Measurements from ENCODE around the gene RAI1. TPM values are rescaled to one million over a fixed set of nuclear protein-coding genes. Genes with fewer than 3 reads are reported as not detected.

Gene RAI1
- total and polyA plus RNA-seq, 2 of the 8 experiments (the other 6 are each of a cell fraction or from before 2014, with no cell fraction given) = 0.39 to 1.2 TPM

- TF ChIP-seq SUZ12 (IDR thresholded peaks at IDR 0.05; ENCODE audit: low read length) = peak; percentile 88
- TF ChIP-seq USF2 (IDR thresholded peaks at IDR 0.05; ENCODE audit: low read length) = no peak
- TF ChIP-seq POU5F1 (IDR thresholded peaks at IDR 0.05; ENCODE audit: low read depth, low read length) = no peak
These were observed 1.1 kb downstream of the RAI1 start (continued) for GRCh38 chr17:17682293-17682736.

Measured in H1 (cell line).